KMS-11 (cell line): Measurements from ENCODE around the gene LMNTD1.
"Not testable (repeated sequence)": the region's sequence is repeated elsewhere in the genome, so short reads cannot be mapped to it uniquely, and the experiment has no call there.

Experiments used
- H2AFZ ChIP-seq: fragments of 200-600 bp; sonication (generic); 2 replicates; pipeline ENCODE4 v1.6.1; 2016; ENCODE audit warnings: antibody characterized with exemption, mixed run types, low read depth
- H3K27ac ChIP-seq: fragments of 200-600 bp; sonication (generic); 2 replicates; pipeline ENCODE4 v1.6.1; 2016; ENCODE audit warnings: mild to moderate bottlenecking, mixed run types
- H3K27me3 ChIP-seq: fragments of 200-600 bp; sonication (generic); 2 replicates; pipeline ENCODE4 v1.6.1; 2017; ENCODE audit warnings: mild to moderate bottlenecking, low read depth, mixed run types, moderate library complexity; ENCODE audit not compliant: insufficient read depth
- H3K36me3 ChIP-seq: fragments of 200-600 bp; sonication (generic); 2 replicates; pipeline ENCODE4 v1.6.1; 2017; ENCODE audit warnings: mild to moderate bottlenecking, mixed run types; ENCODE audit not compliant: insufficient read depth
- H3K4me1 ChIP-seq: fragments of 200-600 bp; sonication (generic); 2 replicates; pipeline ENCODE4 v1.6.1; 2016; ENCODE audit warnings: mild to moderate bottlenecking, low read depth, mixed run types; ENCODE audit not compliant: poor library complexity, severe bottlenecking
- H3K4me2 ChIP-seq: fragments of 200-600 bp; sonication (generic); 2 replicates; pipeline ENCODE4 v1.7.0; 2016; ENCODE audit warnings: mild to moderate bottlenecking, mixed run types
- H3K4me3 ChIP-seq: fragments of 200-600 bp; sonication (generic); IDR thresholded peaks from 2 replicates; pipeline ENCODE4 v1.6.1; 2017; ENCODE audit warnings: low read depth, low read length, mixed read lengths; ENCODE audit not compliant: insufficient read depth
- H3K79me2 ChIP-seq: fragments of 200-600 bp; sonication (generic); 2 replicates; pipeline ENCODE4 v1.6.1; 2016; ENCODE audit warnings: low read depth, mixed run types; ENCODE audit not compliant: insufficient read depth
- H3K9ac ChIP-seq: fragments of 200-600 bp; sonication (generic); 2 replicates; pipeline ENCODE4 v1.6.1; 2016; ENCODE audit warnings: mild to moderate bottlenecking, mixed run types
- H4K20me1 ChIP-seq: fragments of 200-600 bp; sonication (generic); 2 replicates; pipeline ENCODE4 v1.6.1; 2016; ENCODE audit warnings: mild to moderate bottlenecking, mixed run types; ENCODE audit not compliant: insufficient read depth
- CTCF ChIP-seq: fragments of 200-600 bp; sonication (generic); conservative IDR thresholded peaks from 2 replicates; pipeline ENCODE4 v1.6.1; 2017; ENCODE audit warnings: low read depth, mild to moderate bottlenecking, antibody characterized with exemption, low read length, moderate library complexity, mixed read lengths

LMNTD1 gene

GRCh38 chr12:25434515-25434914, 118.6 kb downstream of the LMNTD1 start:
- Histone ChIP-seq H3K4me1 (peaks cover 22% of the 10 kb centered on the region), H3K4me3 (no peak overlapping the region), H4K20me1 (no peaks in the 10 kb centered on the region), H3K79me2 (no peaks in the 10 kb centered on the region), H3K27ac (no peak overlapping the region), H3K4me2 (no peak overlapping the region), H3K36me3 (no peaks in the 10 kb centered on the region), H2AFZ (no peak overlapping the region), H3K27me3 (no peaks in the 10 kb centered on the region), H3K9ac (no peak overlapping the region)
- no peak for TF ChIP-seq CTCF

- TF ChIP-seq CTCF: no peak
- H3K27me3 ChIP-seq: no peaks in the 10 kb centered on the region
- H3K4me2 ChIP-seq: no peak overlapping the region
- H2AFZ ChIP-seq: no peak overlapping the region
- peaks cover 25% of the 10 kb centered on the region for H3K4me1 ChIP-seq
- no peak overlapping the region for H3K27ac ChIP-seq
- no peak overlapping the region for H3K9ac ChIP-seq
- H4K20me1 ChIP-seq: no peaks in the 10 kb centered on the region
- no peaks in the 10 kb centered on the region for H3K36me3 ChIP-seq
- no peaks in the 10 kb centered on the region for H3K79me2 ChIP-seq
- no peak overlapping the region for H3K4me3 ChIP-seq
Observed at GRCh38 chr12:25433581-25434325, 119.3 kb downstream of the LMNTD1 start.

- TF ChIP-seq CTCF: no peak
- Histone ChIP-seq H3K4me2 (no peak overlapping the region), H3K36me3 (no peaks in the 10 kb centered on the region)
Observed at GRCh38 chr12:25433024-25433423, 120.1 kb downstream of the LMNTD1 start.

GRCh38 chr12:25427337-25428249, 125.5 kb downstream of the LMNTD1 start:
- H3K4me2 ChIP-seq: no peak overlapping the region
- H4K20me1 ChIP-seq: no peaks in the 10 kb centered on the region
- H2AFZ ChIP-seq: no peak overlapping the region
- no peak overlapping the region for H3K4me3 ChIP-seq
- H3K27ac ChIP-seq: no peak overlapping the region
- H3K36me3 ChIP-seq: no peaks in the 10 kb centered on the region
- peaks cover 12% of the 10 kb centered on the region for H3K4me1 ChIP-seq
- H3K79me2 ChIP-seq: no peaks in the 10 kb centered on the region
- H3K27me3 ChIP-seq: no peaks in the 10 kb centered on the region
- no peak overlapping the region for H3K9ac ChIP-seq
- TF ChIP-seq CTCF: no peak

More at GRCh38 chr12:25433024-25433423, 120.1 kb downstream of the LMNTD1 start:
- Histone ChIP-seq H2AFZ (no peak overlapping the region), H3K4me1 (peaks cover 25% of the 10 kb centered on the region), H3K9ac (no peak overlapping the region), H4K20me1 (no peaks in the 10 kb centered on the region), H3K27me3 (no peaks in the 10 kb centered on the region), H3K4me3 (no peak overlapping the region), H3K27ac (no peak overlapping the region), H3K79me2 (no peaks in the 10 kb centered on the region)

GRCh38 chr12:25426821-25427220, 126.3 kb downstream of the LMNTD1 start:
- H3K36me3 ChIP-seq, H3K9ac ChIP-seq, H4K20me1 ChIP-seq: not testable (repeated sequence)

More at GRCh38 chr12:25426821-25427220, 126.3 kb downstream of the LMNTD1 start:
- not testable (repeated sequence) for H3K79me2 ChIP-seq, H3K27ac ChIP-seq, H3K4me3 ChIP-seq, H3K27me3 ChIP-seq, H3K4me2 ChIP-seq, H2AFZ ChIP-seq
- peaks cover 12% of the 10 kb centered on the region for H3K4me1 ChIP-seq
